HG03045 (cell line): ENCODE measurements around the gene PHF13.
"Not testable (repeated sequence)": the region's sequence is repeated elsewhere in the genome, so short reads cannot be mapped to it uniquely, and the experiment has no call there.

ENCODE experiments used
- ATAC-seq: cut with Tn5 transposase; IDR thresholded peaks from one replicate; pipeline ENCODE4 v1.9.1; 2021; ENCODE audit warnings: mild to moderate bottlenecking, moderate library complexity; ENCODE audit not compliant: unreplicated experiment

Gene PHF13

DNA sequence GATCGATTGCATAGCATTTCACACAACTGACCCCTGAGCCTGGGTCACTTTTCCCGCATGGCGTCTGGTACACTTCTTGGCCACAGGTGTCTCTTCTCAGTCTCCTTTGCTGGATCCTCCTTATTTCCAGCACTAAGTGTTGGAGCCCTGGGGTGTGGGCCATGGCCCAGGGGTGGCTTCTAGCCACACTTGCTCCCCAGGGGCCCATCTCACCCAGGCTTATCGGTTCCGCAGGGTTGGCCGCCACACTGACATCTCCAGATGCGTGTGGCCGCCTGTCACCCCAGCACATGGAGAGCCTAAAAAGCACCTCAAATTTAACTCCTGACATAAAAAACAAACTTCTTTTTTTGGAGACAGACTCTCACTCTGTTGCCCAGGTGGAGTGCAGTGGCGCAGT is 13.5 kb downstream of the PHF13 start:
- no peak for ATAC-seq

DNA sequence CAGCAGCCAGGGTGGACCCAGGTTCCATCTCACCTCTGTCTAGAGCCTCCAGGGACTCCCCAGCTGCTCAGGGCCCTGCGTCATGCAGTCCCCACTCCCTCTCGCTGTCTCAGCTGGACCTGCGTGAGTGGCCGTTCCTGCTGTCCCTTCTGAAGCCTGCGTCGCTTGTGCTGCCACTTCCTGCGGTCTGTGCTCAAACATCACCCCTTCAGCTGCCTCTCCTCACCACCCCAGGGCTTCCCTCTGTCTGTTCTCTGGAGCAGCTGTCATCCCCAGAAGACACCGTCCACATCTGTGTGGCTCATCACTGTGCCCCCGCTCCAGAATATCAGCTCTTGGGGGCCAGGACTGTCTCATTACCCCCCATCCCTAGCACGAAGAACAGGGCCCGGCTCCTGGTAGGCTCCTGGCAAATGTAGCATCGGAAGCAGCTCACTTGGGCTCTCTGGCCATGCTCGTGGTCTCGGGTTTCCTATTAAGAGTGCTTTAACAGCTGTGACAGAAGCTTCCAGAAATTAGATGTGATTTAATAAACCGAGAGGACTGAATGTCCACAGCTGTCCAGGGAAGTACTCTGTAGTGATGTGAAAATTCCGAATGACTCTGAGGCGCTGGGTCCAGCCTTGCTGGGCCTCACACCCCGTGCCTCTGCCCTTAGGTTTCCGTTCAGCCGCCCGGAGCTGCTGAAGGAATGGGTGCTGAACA is 14.5 kb downstream of the PHF13 start:
- no peak for ATAC-seq

DNA sequence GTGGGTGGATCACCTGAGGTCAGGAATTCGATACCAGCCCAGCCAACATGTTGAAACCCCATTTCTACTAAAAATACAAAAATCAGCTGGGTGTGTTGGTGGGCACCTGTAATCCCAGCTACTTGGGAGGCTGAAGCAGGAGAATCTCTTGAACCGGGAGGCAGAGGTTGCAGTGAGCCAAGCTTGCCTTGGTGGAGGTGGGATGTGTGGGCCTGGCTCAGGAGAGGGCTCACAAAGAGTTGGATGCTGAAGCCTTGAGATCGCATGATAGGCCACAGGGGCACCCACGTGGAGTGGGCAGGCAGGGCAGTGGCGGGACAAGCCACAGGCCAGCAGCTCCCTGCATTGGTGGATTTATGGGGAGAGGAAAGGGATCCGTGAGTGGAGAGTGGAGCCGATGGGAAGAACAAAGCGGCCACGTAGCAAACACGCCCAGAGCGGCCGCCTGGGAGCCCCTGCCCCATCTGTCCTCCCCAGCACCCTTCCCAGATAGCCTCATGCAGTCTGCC is 15.5 kb downstream of the PHF13 start:
- no peak for ATAC-seq

GRCh38 chr1:6630027-6630426 is 16.5 kb downstream of the PHF13 start:
- no peak for ATAC-seq

GRCh38 chr1:6631058-6631457 is 17.5 kb downstream of the PHF13 start:
- ATAC-seq = no peak

- ATAC-seq = no peak
Measured at GRCh38 chr1:6632588-6633514, 19.3 kb downstream of the PHF13 start.

- no peak for ATAC-seq
Measured at GRCh38 chr1:6634371-6635052, 21.0 kb downstream of the PHF13 start.

- ATAC-seq = no peak
Measured at GRCh38 chr1:6635161-6635909, 21.8 kb downstream of the PHF13 start.

DNA sequence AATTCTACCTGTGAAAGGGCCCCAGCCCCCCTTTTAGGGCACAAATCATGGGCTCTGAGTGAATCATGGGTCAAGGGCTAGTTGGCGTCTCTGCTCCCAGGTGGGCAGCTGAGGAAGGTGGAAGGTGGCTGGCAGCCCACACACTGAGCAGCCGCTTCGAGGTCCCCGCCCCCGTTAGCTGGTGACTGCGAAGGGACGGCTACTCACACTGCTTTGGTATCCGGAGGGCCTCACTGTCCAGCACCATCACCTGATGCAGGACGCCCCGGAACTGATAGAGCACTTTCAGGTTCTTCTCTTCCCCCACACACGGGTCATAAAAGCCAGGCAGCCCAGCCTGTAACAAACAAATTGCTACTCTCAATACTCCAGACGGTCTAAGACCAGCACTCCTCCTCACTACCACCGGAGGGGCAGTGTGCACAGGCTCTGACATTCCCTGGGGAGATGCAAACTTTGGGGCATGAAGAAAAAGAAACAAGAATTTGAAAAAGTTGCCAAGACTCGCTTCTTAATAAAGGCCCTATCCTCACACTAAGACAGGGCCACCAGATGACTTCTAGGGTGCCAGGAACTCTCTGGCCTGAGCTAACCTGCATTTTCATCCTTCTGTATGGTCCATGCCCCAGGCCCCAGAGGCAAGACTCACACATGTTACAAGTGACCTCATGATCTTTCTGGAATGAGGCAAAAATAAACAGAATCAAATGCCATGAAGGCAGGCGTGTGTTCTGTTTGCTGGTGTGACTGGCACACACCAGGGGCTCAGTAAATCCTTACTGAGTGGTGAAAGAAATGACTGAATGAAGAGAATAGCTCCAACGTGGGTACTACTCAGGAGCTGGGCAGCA is 22.6 kb downstream of the PHF13 start:
- ATAC-seq = no peak

DNA sequence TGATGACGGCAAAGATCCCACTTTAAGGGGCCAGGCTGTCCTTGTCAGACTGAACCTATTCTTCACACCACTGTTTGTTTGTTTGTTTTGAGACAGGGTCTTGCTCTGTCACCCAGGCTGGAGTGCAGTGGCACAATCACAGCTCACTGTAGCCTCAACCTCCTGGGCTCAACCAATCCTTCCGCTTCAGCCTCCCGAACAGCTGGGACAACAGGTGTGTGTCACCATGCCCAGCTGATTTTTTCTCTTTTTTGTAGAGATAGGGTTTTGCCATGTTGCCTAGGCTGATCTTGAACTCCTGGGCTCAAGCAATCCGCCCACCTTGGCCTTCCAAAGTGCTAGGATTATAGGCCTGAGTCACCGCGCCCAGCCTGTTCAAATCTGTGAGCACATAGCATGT is 23.2 kb downstream of the PHF13 start:
- ATAC-seq = not testable (repeated sequence)

DNA sequence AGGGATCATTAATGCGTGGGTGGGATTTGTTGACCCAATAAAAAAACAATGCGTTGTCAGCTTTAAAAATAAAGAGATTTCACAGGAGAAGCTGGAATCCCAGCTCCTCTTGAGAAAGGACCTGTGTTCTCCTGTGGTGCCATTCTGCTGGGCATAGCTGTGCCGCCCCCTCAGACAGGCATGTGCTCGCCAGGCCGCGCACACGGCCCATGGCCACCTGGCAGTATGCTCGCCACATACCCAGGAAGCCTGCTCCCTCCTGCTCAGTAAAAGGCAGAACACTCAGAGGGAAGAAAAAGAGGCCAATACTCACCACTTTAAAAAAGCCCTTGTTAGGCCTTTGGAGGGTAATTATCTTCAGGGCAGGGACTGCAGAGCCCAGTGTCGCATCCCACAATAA is 24.2 kb downstream of the PHF13 start:
- no peak for ATAC-seq

GRCh38 chr1:6638226-6638625 is 24.7 kb downstream of the PHF13 start:
- ATAC-seq = no peak

DNA sequence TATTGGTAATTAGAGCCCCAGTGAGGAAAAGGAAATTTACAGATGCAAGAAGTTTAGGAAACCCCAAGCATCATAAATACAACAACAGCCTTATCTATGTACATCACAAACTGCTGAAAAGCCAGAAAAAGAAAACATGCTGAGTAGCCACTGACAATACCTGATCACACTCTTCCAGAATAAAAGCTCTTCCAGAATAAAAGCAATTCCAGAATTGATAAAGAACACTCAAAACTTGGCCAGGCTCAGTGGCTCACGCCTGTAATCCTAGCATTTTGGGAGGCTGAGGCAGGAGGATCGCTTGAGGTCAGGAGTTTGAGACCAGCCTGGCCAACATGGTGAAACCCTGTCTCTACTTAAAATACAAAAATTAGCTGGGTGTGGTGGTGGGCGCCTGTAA is 27.3 kb downstream of the PHF13 start:
- ATAC-seq = not testable (repeated sequence)

DNA sequence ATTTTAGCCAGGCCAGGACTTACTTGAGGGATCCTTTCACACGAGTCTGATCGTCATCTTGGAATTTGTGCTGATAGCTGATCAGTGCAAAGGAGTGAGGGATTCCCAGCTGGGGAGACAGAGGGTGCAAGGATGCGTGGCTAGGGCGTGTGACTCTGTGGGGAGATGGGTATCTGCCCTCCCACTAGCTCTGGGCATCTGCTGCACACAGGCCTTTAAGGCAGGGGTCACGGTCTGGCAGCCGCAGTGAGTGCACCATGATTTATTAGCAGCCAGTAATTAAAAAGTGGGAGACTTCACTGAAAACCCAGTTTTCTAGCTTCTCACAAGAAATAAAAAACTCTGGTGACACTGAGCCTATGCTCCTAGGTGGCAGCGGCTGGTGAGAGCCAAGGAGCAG is 31.5 kb downstream of the PHF13 start:
- ATAC-seq = no peak

- ATAC-seq = no peak
Measured at GRCh38 chr1:6646499-6647148, 33.1 kb downstream of the PHF13 start.

GRCh38 chr1:6648556-6648955 is 35.0 kb downstream of the PHF13 start:
- no peak for ATAC-seq

GRCh38 chr1:6651909-6652308 is 38.4 kb downstream of the PHF13 start:
- no peak for ATAC-seq

- ATAC-seq = no peak
Measured at GRCh38 chr1:6652986-6653385, 39.5 kb downstream of the PHF13 start.
